Activated CD4-positive, alpha-beta T cell treated with anti-CD3 and anti-CD28 coated beads, Interleukin-2, amount 10 ng/mL, durations not matched to agents 24 days and 14 days (primary cell): ENCODE data around the gene ZNF611. TPM values are rescaled to one million over a fixed set of nuclear protein-coding genes. Genes with fewer than 3 reads are reported as not detected.
A peak's percentile ranks its signal among the peaks of the same experiment; 100 is the strongest.
"Not testable (repeated sequence)": the region's sequence is repeated elsewhere in the genome, so short reads cannot be mapped to it uniquely, and the experiment has no call there.

ENCODE experiments used
- DNase-seq: peaks from one replicate; pipeline ENCODE4 v3.0.0; 2022
- H3K27ac Mint-ChIP-seq: one replicate; pipeline ENCODE4 v1.8.0; 2022; ENCODE audit warnings: mild to moderate bottlenecking, mixed read lengths
- H3K27me3 Mint-ChIP-seq: one replicate; pipeline ENCODE4 v1.8.0; 2022; ENCODE audit warnings: mixed read lengths
- H3K36me3 Mint-ChIP-seq: one replicate; pipeline ENCODE4 v1.8.0; 2022; ENCODE audit warnings: low read depth, mild to moderate bottlenecking, mixed read lengths
- H3K4me1 Mint-ChIP-seq: one replicate; pipeline ENCODE4 v1.8.0; 2021; ENCODE audit warnings: mixed read lengths
- H3K4me3 Mint-ChIP-seq: one replicate; pipeline ENCODE4 v1.8.0; 2022; ENCODE audit warnings: mild to moderate bottlenecking, moderate library complexity, mixed read lengths
- H3K9me3 Mint-ChIP-seq: one replicate; pipeline ENCODE4 v1.8.0; 2021; ENCODE audit warnings: mixed read lengths
- intact Hi-C: fragments of 100-400 bp; cut with micrococcal nuclease; formaldehyde crosslinking; loops from one replicate; pipeline ENCODE4 v1.15.1; 2023
- total RNA-seq: library from RNA; stranded (reverse); gene quantifications from 2 replicates; pipeline ENCODE4 v1.2.3, GENCODE V29; 2022

Gene ZNF611
- total RNA-seq, 1 donor from 2014 or later: 18.2 TPM

- Mint-ChIP-seq H3K4me1 (peaks cover 21% of the 10 kb centered on the region), H3K27me3 (no peaks in the 10 kb centered on the region), H3K9me3 (no peaks in the 10 kb centered on the region), H3K36me3 (peaks cover 34% of the 10 kb centered on the region), H3K27ac (peak overlapping the region; percentile 88), H3K4me3 (peak overlapping the region; percentile 92)
- no peak for DNase-seq
- intact Hi-C loops: loop anchor here (2.0 to 10.0 kb wide), 3 partner anchors 188 to 424 kb away; partner anchors contain the start of genes ZNF347, ZNF816 and ZNF888
These were observed 432 bp downstream of the ZNF611 start for GRCh38 chr19:52734331-52734892.

GRCh38 chr19:52726051-52726450 is 8.8 kb downstream of the ZNF611 start:
- peaks cover 27% of the 10 kb centered on the region for H3K9me3 Mint-ChIP-seq
- H3K4me1 Mint-ChIP-seq, intact Hi-C loops: not testable (repeated sequence)

GRCh38 chr19:52725528-52725961 is 9.3 kb downstream of the ZNF611 start:
- no peak overlapping the region for H3K27ac Mint-ChIP-seq
- no peak overlapping the region for H3K4me3 Mint-ChIP-seq
- H3K27me3 Mint-ChIP-seq: no peaks in the 10 kb centered on the region

More at GRCh38 chr19:52726051-52726450, 8.8 kb downstream of the ZNF611 start:
- not testable (repeated sequence) for H3K27me3 Mint-ChIP-seq, H3K27ac Mint-ChIP-seq, H3K4me3 Mint-ChIP-seq, DNase-seq
- peaks cover 84% of the 10 kb centered on the region for H3K36me3 Mint-ChIP-seq

GRCh38 chr19:52724701-52725514 is 9.9 kb downstream of the ZNF611 start:
- H3K27ac Mint-ChIP-seq: no peak overlapping the region
- H3K4me3 Mint-ChIP-seq: no peak overlapping the region
- DNase-seq: no peak
- intact Hi-C loops: no loop called here
- H3K4me1 Mint-ChIP-seq: peaks cover 1% of the 10 kb centered on the region
- H3K36me3 Mint-ChIP-seq: peaks cover 86% of the 10 kb centered on the region
- H3K27me3 Mint-ChIP-seq: no peaks in the 10 kb centered on the region
- H3K9me3 Mint-ChIP-seq: peaks cover 27% of the 10 kb centered on the region

More at GRCh38 chr19:52725528-52725961, 9.3 kb downstream of the ZNF611 start:
- Mint-ChIP-seq H3K9me3 (peaks cover 27% of the 10 kb centered on the region), H3K4me1 (peaks cover 1% of the 10 kb centered on the region), H3K36me3 (peaks cover 85% of the 10 kb centered on the region)
- intact Hi-C loops: no loop called here
- no peak for DNase-seq

GRCh38 chr19:52723907-52724598 is 10.8 kb downstream of the ZNF611 start:
- H3K27ac Mint-ChIP-seq, H3K4me1 Mint-ChIP-seq, DNase-seq, intact Hi-C loops, H3K27me3 Mint-ChIP-seq, H3K4me3 Mint-ChIP-seq: not testable (repeated sequence)
- Mint-ChIP-seq H3K9me3 (peaks cover 31% of the 10 kb centered on the region), H3K36me3 (peaks cover 88% of the 10 kb centered on the region)

GRCh38 chr19:52722062-52723003 is 12.5 kb downstream of the ZNF611 start:
- Mint-ChIP-seq H3K4me1 (no peaks in the 10 kb centered on the region), H3K27ac (no peak overlapping the region), H3K27me3 (no peaks in the 10 kb centered on the region), H3K36me3 (peaks cover 82% of the 10 kb centered on the region), H3K9me3 (peaks cover 27% of the 10 kb centered on the region), H3K4me3 (no peak overlapping the region)
- intact Hi-C loops: no loop called here
- DNase-seq: no peak

- H3K27me3 Mint-ChIP-seq, intact Hi-C loops, H3K4me1 Mint-ChIP-seq, DNase-seq, H3K27ac Mint-ChIP-seq, H3K4me3 Mint-ChIP-seq: not testable (repeated sequence)
- peaks cover 83% of the 10 kb centered on the region for H3K36me3 Mint-ChIP-seq
- peaks cover 32% of the 10 kb centered on the region for H3K9me3 Mint-ChIP-seq
These were observed 14.3 kb downstream of the ZNF611 start for GRCh38 chr19:52720541-52720940.

- H3K4me1 Mint-ChIP-seq: peaks cover 15% of the 10 kb centered on the region
- H3K9me3 Mint-ChIP-seq: peaks cover 27% of the 10 kb centered on the region
- no peak overlapping the region for H3K4me3 Mint-ChIP-seq
- H3K27me3 Mint-ChIP-seq: no peaks in the 10 kb centered on the region
- intact Hi-C loops: no loop called here
- no peak overlapping the region for H3K27ac Mint-ChIP-seq
- H3K36me3 Mint-ChIP-seq: peaks cover 84% of the 10 kb centered on the region
- DNase-seq: no peak
These were observed 18.3 kb downstream of the ZNF611 start for GRCh38 chr19:52716522-52716921.

- peaks cover 15% of the 10 kb centered on the region for H3K4me1 Mint-ChIP-seq
- intact Hi-C loops, H3K27me3 Mint-ChIP-seq: not testable (repeated sequence)
- H3K9me3 Mint-ChIP-seq: peaks cover 31% of the 10 kb centered on the region
- peaks cover 84% of the 10 kb centered on the region for H3K36me3 Mint-ChIP-seq
- H3K4me3 Mint-ChIP-seq: peak overlapping the region; percentile 26
- H3K27ac Mint-ChIP-seq: peak overlapping the region; percentile 67
- peak; percentile 62 for DNase-seq
These were observed 18.9 kb downstream of the ZNF611 start for GRCh38 chr19:52715902-52716301.

GRCh38 chr19:52715330-52715729 is 19.5 kb downstream of the ZNF611 start:
- H3K27ac Mint-ChIP-seq, intact Hi-C loops, DNase-seq, H3K27me3 Mint-ChIP-seq, H3K4me3 Mint-ChIP-seq: not testable (repeated sequence)
- Mint-ChIP-seq H3K36me3 (peaks cover 84% of the 10 kb centered on the region), H3K4me1 (peaks cover 15% of the 10 kb centered on the region), H3K9me3 (peaks cover 33% of the 10 kb centered on the region)

- DNase-seq, H3K27me3 Mint-ChIP-seq, intact Hi-C loops, H3K4me3 Mint-ChIP-seq: not testable (repeated sequence)
- peak overlapping the region; percentile 24 for H3K27ac Mint-ChIP-seq
- peaks cover 15% of the 10 kb centered on the region for H3K4me1 Mint-ChIP-seq
- H3K9me3 Mint-ChIP-seq: peaks cover 31% of the 10 kb centered on the region
- peaks cover 89% of the 10 kb centered on the region for H3K36me3 Mint-ChIP-seq
These were observed 21.8 kb downstream of the ZNF611 start for GRCh38 chr19:52713051-52713450.

- DNase-seq, intact Hi-C loops, H3K4me3 Mint-ChIP-seq, H3K27me3 Mint-ChIP-seq, H3K27ac Mint-ChIP-seq: not testable (repeated sequence)
- Mint-ChIP-seq H3K4me1 (peaks cover 15% of the 10 kb centered on the region), H3K9me3 (peaks cover 37% of the 10 kb centered on the region), H3K36me3 (peaks cover 89% of the 10 kb centered on the region)
These were observed 23.2 kb downstream of the ZNF611 start for GRCh38 chr19:52711661-52712060.

- Mint-ChIP-seq H3K4me1 (peaks cover 6% of the 10 kb centered on the region), H3K4me3 (no peak overlapping the region), H3K27ac (no peak overlapping the region), H3K36me3 (peaks cover 89% of the 10 kb centered on the region), H3K9me3 (peaks cover 38% of the 10 kb centered on the region), H3K27me3 (no peaks in the 10 kb centered on the region)
- intact Hi-C loops: no loop called here
- no peak for DNase-seq
These were observed 24.3 kb downstream of the ZNF611 start for GRCh38 chr19:52710538-52710937.
